Measurements from ENCODE around the gene DENND5A.
"Not testable (repeated sequence)": the region's sequence is repeated elsewhere in the genome, so short reads cannot be mapped to it uniquely, and the experiment has no call there.

Gene DENND5A

GRCh38 chr11:9177438-9178091 lies 87.6 kb downstream of the DENND5A start:
- no peak for DNase-seq (ENCODE audit: low read depth in 2 of 2)

GRCh38 chr11:9176550-9176949 lies 88.6 kb downstream of the DENND5A start:
- no peak for DNase-seq (ENCODE audit: low read depth in 2 of 2)

- no peak for DNase-seq (ENCODE audit: low read depth in 2 of 2)
Measured at GRCh38 chr11:9176136-9176535, 89.0 kb downstream of the DENND5A start.

- DNase-seq (ENCODE audit: low read depth in 2 of 2) = no peak
Measured at GRCh38 chr11:9172389-9172788, 92.8 kb downstream of the DENND5A start.

- DNase-seq (ENCODE audit: low read depth in 2 of 2) = no peak
Measured at GRCh38 chr11:9170450-9170849, 94.7 kb downstream of the DENND5A start.

- DNase-seq (ENCODE audit: low read depth in 2 of 2) = no peak
Measured at GRCh38 chr11:9169595-9170295, 95.4 kb downstream of the DENND5A start.

- DNase-seq (ENCODE audit: low read depth in 2 of 2) = not testable (repeated sequence)
Measured at GRCh38 chr11:9161991-9162390, 103.2 kb downstream of the DENND5A start.

GRCh38 chr11:9160166-9160565 lies 105.0 kb downstream of the DENND5A start:
- no peak for DNase-seq (ENCODE audit: low read depth in 2 of 2)

- DNase-seq (ENCODE audit: low read depth in 2 of 2) = no peak
Measured at GRCh38 chr11:9158898-9159391, 106.2 kb downstream of the DENND5A start.

- no peak for DNase-seq (ENCODE audit: low read depth in 2 of 2)
Measured at GRCh38 chr11:9155930-9156329, 109.2 kb downstream of the DENND5A start.

- no peak for DNase-seq (ENCODE audit: low read depth in 2 of 2)
Measured at GRCh38 chr11:9153651-9154050, 111.5 kb downstream of the DENND5A start.

GRCh38 chr11:9151631-9152030 lies 113.5 kb downstream of the DENND5A start:
- DNase-seq (ENCODE audit: low read depth in 2 of 2) = no peak

- no peak for DNase-seq (ENCODE audit: low read depth in 2 of 2)
Measured at GRCh38 chr11:9150926-9151325, 114.2 kb downstream of the DENND5A start.

GRCh38 chr11:9150501-9150900 lies 114.6 kb downstream of the DENND5A start:
- no peak for DNase-seq (ENCODE audit: low read depth in 2 of 2)

GRCh38 chr11:9148727-9149126 lies 116.4 kb downstream of the DENND5A start:
- DNase-seq (ENCODE audit: low read depth in 2 of 2) = no peak

GRCh38 chr11:9148035-9148434 lies 117.1 kb downstream of the DENND5A start:
- DNase-seq (ENCODE audit: low read depth in 2 of 2) = no peak

GRCh38 chr11:9146477-9146876 lies 118.7 kb downstream of the DENND5A start:
- DNase-seq (ENCODE audit: low read depth in 2 of 2) = no peak

GRCh38 chr11:9145283-9145682 lies 119.9 kb downstream of the DENND5A start:
- DNase-seq (ENCODE audit: low read depth in 2 of 2) = no peak

GRCh38 chr11:9144828-9145227 lies 120.3 kb downstream of the DENND5A start:
- DNase-seq (ENCODE audit: low read depth in 2 of 2) = no peak

- DNase-seq (ENCODE audit: low read depth in 2 of 2) = no peak
Measured at GRCh38 chr11:9143721-9144120, 121.4 kb downstream of the DENND5A start.

- no peak for DNase-seq (ENCODE audit: low read depth in 2 of 2)
Measured at GRCh38 chr11:9142732-9143131, 122.4 kb downstream of the DENND5A start.

- DNase-seq (ENCODE audit: low read depth in 2 of 2) = no peak
Measured at GRCh38 chr11:9141186-9141585, 124.0 kb downstream of the DENND5A start.

- DNase-seq (ENCODE audit: low read depth in 2 of 2) = no peak
Measured at GRCh38 chr11:9139628-9140357, 125.4 kb downstream of the DENND5A start.
